ENCODE results near the gene NSD1.
"Not testable (repeated sequence)": the region's sequence is repeated elsewhere in the genome, so short reads cannot be mapped to it uniquely, and the experiment has no call there.

Gene NSD1

GRCh38 chr5:177176175-177176711 is 42.7 kb downstream of the NSD1 start:
- DNase-seq (ENCODE audit: low read depth), result no peak

GRCh38 chr5:177177847-177178437 is 44.4 kb downstream of the NSD1 start:
- not testable (repeated sequence) for DNase-seq (ENCODE audit: low read depth)

GRCh38 chr5:177178733-177179304 is 45.2 kb downstream of the NSD1 start:
- no peak for DNase-seq (ENCODE audit: low read depth)

- DNase-seq (ENCODE audit: low read depth), result no peak
These were observed 45.9 kb downstream of the NSD1 start for GRCh38 chr5:177179431-177179830.

GRCh38 chr5:177183142-177183541 is 49.6 kb downstream of the NSD1 start:
- no peak for DNase-seq (ENCODE audit: low read depth)

- DNase-seq (ENCODE audit: low read depth), result no peak
These were observed 50.3 kb downstream of the NSD1 start for GRCh38 chr5:177183766-177184360.

GRCh38 chr5:177185993-177186392 is 52.4 kb downstream of the NSD1 start:
- DNase-seq (ENCODE audit: low read depth), result no peak

GRCh38 chr5:177186645-177187044 is 53.1 kb downstream of the NSD1 start:
- no peak for DNase-seq (ENCODE audit: low read depth)

- DNase-seq (ENCODE audit: low read depth), result no peak
These were observed 55.2 kb downstream of the NSD1 start for GRCh38 chr5:177188775-177189174.

GRCh38 chr5:177189416-177189815 is 55.8 kb downstream of the NSD1 start:
- no peak for DNase-seq (ENCODE audit: low read depth)

- no peak for DNase-seq (ENCODE audit: low read depth)
These were observed 56.4 kb downstream of the NSD1 start for GRCh38 chr5:177189965-177190364.

GRCh38 chr5:177194268-177194667 is 60.7 kb downstream of the NSD1 start:
- no peak for DNase-seq (ENCODE audit: low read depth)

- no peak for DNase-seq (ENCODE audit: low read depth)
These were observed 61.9 kb downstream of the NSD1 start for GRCh38 chr5:177195307-177195952.

GRCh38 chr5:177198738-177199137 is 65.2 kb downstream of the NSD1 start:
- DNase-seq (ENCODE audit: low read depth), result no peak

- DNase-seq (ENCODE audit: low read depth), result no peak
These were observed 70.7 kb downstream of the NSD1 start for GRCh38 chr5:177204281-177204680.

- DNase-seq (ENCODE audit: low read depth), result no peak
These were observed 76.0 kb downstream of the NSD1 start for GRCh38 chr5:177209610-177210009.

GRCh38 chr5:177212242-177212641 is 78.7 kb downstream of the NSD1 start:
- DNase-seq (ENCODE audit: low read depth), result no peak

- DNase-seq (ENCODE audit: low read depth), result no peak
These were observed 87.0 kb downstream of the NSD1 start for GRCh38 chr5:177220576-177220975.

- DNase-seq (ENCODE audit: low read depth), result no peak
These were observed 88.7 kb downstream of the NSD1 start for GRCh38 chr5:177222269-177222668.

- DNase-seq (ENCODE audit: low read depth), result no peak
These were observed 92.2 kb downstream of the NSD1 start for GRCh38 chr5:177225798-177226197.

GRCh38 chr5:177226860-177227259 is 93.3 kb downstream of the NSD1 start:
- no peak for DNase-seq (ENCODE audit: low read depth)

- DNase-seq (ENCODE audit: low read depth), result no peak
These were observed 95.2 kb downstream of the NSD1 start for GRCh38 chr5:177228751-177229150.

- DNase-seq (ENCODE audit: low read depth), result no peak
These were observed 97.1 kb downstream of the NSD1 start for GRCh38 chr5:177230660-177231059.
